ENCODE results near the gene CD248.

GRCh38 chr11:66362481-66363147, 45.8 kb upstream of the CD248 start:
- TF ChIP-seq, protein P1, sequence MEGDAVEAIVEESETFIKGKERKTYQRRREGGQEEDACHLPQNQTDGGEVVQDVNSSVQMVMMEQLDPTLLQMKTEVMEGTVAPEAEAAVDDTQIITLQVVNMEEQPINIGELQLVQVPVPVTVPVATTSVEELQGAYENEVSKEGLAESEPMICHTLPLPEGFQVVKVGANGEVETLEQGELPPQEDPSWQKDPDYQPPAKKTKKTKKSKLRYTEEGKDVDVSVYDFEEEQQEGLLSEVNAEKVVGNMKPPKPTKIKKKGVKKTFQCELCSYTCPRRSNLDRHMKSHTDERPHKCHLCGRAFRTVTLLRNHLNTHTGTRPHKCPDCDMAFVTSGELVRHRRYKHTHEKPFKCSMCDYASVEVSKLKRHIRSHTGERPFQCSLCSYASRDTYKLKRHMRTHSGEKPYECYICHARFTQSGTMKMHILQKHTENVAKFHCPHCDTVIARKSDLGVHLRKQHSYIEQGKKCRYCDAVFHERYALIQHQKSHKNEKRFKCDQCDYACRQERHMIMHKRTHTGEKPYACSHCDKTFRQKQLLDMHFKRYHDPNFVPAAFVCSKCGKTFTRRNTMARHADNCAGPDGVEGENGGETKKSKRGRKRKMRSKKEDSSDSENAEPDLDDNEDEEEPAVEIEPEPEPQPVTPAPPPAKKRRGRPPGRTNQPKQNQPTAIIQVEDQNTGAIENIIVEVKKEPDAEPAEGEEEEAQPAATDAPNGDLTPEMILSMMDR (IDR thresholded peaks at IDR 0.05) = no peak
- TF ChIP-seq POLR2AphosphoS5 (IDR thresholded peaks at IDR 0.05; ENCODE audit: low read depth, low read length) (peak; percentile 41; the same call in 1 of the 2 replicates), TCF7L2 (IDR thresholded peaks at IDR 0.05; ENCODE audit: low read depth, low read length) (no peak)
- TF ChIP-seq, protein P2, sequence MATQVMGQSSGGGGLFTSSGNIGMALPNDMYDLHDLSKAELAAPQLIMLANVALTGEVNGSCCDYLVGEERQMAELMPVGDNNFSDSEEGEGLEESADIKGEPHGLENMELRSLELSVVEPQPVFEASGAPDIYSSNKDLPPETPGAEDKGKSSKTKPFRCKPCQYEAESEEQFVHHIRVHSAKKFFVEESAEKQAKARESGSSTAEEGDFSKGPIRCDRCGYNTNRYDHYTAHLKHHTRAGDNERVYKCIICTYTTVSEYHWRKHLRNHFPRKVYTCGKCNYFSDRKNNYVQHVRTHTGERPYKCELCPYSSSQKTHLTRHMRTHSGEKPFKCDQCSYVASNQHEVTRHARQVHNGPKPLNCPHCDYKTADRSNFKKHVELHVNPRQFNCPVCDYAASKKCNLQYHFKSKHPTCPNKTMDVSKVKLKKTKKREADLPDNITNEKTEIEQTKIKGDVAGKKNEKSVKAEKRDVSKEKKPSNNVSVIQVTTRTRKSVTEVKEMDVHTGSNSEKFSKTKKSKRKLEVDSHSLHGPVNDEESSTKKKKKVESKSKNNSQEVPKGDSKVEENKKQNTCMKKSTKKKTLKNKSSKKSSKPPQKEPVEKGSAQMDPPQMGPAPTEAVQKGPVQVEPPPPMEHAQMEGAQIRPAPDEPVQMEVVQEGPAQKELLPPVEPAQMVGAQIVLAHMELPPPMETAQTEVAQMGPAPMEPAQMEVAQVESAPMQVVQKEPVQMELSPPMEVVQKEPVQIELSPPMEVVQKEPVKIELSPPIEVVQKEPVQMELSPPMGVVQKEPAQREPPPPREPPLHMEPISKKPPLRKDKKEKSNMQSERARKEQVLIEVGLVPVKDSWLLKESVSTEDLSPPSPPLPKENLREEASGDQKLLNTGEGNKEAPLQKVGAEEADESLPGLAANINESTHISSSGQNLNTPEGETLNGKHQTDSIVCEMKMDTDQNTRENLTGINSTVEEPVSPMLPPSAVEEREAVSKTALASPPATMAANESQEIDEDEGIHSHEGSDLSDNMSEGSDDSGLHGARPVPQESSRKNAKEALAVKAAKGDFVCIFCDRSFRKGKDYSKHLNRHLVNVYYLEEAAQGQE (IDR thresholded peaks at IDR 0.05; ENCODE audit: insufficient read depth in 1 of 2, low read depth in 2 of 2, low read length in 1 of 2) = no peak

Measured in Panc1 (cell line).